ENCODE data around the gene LRRC26.

Gene LRRC26, protein sequence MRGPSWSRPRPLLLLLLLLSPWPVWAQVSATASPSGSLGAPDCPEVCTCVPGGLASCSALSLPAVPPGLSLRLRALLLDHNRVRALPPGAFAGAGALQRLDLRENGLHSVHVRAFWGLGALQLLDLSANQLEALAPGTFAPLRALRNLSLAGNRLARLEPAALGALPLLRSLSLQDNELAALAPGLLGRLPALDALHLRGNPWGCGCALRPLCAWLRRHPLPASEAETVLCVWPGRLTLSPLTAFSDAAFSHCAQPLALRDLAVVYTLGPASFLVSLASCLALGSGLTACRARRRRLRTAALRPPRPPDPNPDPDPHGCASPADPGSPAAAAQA

DNA sequence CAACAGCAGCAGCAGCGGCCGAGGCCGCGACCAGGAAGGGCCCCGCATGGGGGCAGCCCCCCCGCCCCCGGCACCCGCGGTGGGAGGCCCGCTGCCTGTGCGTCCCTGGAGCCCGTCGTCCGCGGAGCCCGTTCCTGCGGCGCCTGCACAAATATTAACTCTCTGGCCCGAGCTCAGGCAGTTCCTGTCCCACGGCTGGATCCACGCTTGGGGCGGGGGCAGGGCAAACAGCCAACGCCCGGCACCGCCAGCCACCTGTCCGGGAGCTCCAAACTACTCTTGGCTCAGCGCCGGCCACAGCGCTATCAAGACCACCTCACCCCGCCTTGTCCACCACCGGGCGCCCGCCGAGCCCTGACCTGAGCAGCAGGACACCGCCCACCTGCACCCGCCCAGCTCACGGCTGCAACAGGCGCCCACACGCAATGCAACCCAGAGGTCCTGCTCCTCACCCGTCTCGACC is at the start of gene LRRC26:
Gene LRRC26, minus strand, starts transcription at position 156 of the 463 bp plus-strand sequence. Its CDS starts 108 bp downstream, at position 48.
- DNase-seq, result no peak

DNA sequence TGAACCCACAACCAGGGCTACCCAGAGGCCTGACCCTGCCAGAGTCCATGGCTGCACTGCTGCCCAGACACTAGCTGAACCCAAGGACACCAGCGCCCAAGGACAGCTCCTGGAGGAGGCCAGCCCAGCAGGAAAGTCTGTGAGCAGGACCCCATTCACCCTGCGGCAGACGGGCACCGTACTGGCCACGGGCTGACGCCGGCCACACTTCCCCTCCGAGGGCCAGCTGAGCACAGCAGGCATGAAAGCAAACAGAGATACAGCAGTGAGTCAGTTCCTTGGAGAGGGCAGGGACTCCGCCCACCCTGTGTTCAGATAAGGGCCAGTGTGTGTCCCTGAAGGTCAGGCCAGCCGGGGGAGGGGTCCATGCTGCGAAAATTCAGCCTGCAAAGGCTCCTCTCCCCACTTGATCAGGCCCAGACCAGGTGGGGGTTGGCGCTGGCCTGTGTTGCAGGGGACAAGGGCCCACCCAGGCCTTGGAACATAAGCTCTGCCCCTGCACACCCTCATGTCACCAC is 49.0 kb upstream of the LRRC26 start:
- no peak for DNase-seq

DNA sequence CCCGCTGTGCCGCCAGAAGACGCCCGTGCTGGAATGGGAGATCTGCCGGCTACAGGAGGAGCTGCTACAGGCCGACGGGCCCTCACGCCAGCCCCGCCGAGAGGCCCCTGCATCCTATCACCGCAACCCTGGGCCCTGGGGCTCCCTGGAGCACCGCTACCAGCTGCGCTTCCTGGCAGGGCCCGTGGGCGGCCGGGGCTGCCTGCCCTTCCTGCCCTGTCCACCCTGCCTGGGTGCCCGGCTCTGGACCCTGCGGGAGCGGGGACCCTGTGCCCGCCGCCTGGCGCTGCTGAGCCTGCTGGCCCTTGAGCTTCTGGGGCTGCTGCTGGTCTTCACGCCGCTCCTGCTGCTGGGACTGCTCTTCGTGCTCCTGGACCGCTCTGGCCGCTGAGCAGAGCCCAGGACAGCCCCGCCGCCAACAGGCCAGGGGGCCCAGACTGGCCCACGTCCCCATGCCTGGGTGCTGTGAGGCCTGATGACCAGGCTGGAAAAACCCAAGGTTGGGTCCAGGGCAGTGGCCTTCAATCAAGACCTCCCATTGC is 48.4 kb upstream of the LRRC26 start:
- no peak for DNase-seq

DNA sequence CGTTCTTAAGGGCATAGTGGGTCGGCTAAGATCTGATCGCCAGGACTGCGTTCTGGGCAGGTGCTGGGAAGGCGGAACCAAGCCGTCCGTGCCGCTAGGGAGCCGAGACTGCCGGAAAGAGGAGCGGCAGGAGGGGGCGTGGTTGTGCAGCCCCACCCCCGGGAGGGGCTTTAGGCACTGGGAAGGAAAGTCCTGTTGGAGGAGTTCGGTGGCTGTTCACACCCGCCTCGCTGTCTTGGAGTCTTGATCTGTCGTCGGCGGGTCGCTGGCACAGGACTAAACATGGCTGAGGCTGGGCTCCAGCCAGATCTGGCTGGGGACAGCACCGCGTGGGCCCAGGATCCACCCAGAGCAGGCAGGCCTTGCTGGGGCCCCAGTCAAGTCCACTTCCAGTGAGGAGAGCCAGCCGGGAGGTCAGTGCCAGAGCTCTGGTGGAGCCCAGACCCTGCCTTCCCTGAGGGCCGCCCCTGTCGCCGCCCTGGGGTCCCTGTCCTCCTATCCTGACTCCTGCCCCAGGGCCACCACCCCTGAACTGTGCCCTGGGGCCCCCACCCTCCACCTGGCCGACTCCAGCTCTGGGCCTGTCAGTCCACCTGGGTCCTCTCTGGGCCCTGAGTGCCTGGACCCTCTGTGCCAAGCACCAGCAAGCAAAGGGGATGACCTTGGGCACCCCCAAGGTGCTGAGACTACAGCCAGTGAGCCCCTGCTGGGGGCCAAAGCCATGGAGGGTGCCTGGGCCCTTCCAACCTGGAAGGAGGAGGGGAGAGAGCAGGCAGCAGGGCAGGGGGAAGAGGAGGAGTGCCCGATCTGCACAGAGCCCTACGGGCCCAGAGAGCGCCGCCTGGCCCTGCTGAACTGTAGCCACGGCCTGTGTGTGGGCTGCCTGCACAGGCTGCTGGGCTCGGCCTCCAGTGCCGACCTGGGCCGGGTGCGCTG is 47.7 kb upstream of the LRRC26 start:
- no peak for DNase-seq

DNA sequence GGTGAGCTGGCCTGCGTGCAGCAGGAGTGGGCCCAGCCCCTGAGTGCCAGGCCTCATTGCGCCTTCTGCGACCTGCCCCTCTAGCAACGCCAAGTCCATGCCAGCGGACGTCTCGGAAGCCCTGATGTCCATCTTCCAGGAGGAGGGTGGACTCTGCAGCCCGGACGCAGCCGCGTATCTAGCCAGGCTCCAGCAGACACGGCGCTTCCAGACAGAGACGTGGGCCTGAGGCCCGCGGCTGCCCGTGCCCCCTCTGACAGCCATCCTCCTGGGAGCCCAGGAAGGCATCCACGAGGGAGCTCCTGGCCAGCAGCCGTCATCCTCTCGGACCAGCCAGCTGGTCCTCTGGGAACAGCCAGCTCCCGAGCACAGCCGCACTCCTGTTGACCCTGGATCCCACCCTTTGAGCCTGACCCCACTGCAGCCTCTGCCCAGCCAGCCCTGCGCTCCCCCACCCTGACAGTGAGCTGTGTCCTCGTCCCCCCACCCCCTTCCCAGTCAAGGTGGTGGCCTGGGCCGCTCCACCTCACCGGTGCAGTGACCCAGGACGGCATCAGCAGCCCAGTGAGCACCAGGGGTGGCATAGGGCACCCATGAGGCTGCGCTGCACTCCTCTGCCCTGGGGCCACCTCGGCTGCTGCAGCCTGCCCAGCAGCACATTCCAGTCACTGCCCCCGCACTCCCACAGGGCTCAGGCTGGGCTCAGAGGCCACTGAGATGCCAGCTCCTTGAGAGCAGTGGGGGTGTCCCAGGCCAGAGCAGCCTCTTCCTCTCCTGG is 46.5 kb upstream of the LRRC26 start:
- DNase-seq, result no peak

GRCh38 chr9:137215196-137215986 is 45.5 kb upstream of the LRRC26 start:
- no peak for DNase-seq

DNA sequence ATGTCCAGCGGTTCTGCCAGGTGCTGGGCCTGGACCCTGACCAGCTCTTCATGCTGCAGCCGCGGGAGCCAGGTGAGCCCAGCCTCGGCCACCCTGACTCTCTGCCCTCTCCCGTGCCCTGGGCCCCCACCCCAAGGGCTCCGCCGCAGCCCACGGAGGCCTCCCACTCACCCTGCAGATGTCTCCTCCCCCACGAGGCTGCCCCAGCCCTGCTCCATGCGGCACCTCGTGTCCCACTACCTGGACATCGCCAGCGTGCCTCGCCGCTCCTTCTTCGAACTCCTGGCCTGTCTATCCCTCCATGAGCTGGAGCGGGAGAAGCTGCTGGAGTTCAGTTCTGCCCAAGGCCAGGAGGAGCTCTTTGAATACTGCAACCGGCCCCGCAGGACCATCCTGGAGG is 44.8 kb upstream of the LRRC26 start:
- DNase-seq, result no peak

- no peak for DNase-seq
Observed at GRCh38 chr9:137213160-137214060, 43.6 kb upstream of the LRRC26 start.

DNA sequence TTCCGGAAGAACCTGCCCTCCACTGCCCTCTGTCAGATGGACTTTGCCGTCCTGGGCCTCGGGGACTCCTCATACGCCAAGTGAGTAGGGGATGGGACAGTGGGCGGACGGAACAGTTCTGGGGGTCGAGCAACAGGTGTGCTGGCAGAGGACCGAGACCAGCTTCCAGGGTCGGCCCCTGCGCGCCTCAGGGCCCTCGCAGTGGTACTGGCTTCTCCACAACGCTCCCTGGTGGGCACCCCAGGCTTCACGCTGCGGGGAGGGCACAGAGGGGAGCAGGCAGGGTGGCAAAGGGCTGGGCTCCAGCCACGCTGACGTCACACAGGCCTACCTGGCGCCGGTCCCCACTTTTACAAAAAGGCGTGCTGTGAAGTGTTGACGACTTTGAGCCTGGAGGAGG is 42.7 kb upstream of the LRRC26 start:
- DNase-seq, result no peak

DNA sequence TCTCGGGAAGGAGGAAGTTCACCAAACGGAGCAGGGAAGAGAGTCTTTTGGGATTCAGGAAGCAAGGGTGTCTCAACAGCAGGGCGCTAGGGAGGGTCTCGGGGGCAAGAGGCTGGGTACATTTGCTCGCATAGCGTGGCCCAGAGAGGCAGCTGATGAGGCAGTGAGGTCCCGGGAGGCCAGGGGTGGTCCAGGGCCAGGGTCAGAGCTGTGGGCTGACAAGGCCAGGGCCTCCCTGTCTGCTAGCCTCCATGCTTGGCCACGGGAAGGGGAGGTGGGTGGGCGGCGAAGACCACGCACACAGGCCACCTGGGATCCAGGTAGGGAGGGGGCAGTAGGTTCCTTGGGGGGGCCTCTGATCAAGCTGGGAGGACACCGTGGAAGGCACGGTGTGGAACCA is 41.7 kb upstream of the LRRC26 start:
- no peak for DNase-seq

GRCh38 chr9:137206602-137207001 is 36.8 kb upstream of the LRRC26 start:
- DNase-seq, result no peak

- DNase-seq, result peak; percentile 81
Observed at GRCh38 chr9:137205126-137206069, 35.5 kb upstream of the LRRC26 start, which contains the start of the genes NDOR1 and TMEM203. Gene NDOR1 (plus strand): TSS chr9:137205700. CDS start chr9:137205778, 78 bp downstream. Gene TMEM203 (minus strand): TSS chr9:137205648. CDS start chr9:137205414, 234 bp downstream.

DNA sequence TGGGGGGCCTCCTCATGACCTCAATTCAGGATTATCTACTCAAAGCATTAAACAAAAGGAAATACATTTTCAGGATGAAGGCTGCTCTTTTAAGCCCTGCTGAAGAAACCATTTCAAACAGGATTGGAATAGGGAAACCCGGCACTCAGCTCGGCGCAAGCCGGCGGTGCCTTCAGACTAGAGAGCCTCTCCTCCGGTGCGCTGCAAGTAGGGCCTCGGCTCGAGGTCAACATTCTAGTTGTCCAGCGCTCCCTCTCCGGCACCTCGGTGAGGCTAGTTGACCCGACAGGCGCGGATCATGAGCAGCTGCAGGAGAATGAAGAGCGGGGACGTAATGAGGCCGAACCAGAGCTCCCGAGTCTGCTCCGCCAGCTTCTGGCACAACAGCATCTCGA is 34.9 kb upstream of the LRRC26 start:
- no peak for DNase-seq

DNA sequence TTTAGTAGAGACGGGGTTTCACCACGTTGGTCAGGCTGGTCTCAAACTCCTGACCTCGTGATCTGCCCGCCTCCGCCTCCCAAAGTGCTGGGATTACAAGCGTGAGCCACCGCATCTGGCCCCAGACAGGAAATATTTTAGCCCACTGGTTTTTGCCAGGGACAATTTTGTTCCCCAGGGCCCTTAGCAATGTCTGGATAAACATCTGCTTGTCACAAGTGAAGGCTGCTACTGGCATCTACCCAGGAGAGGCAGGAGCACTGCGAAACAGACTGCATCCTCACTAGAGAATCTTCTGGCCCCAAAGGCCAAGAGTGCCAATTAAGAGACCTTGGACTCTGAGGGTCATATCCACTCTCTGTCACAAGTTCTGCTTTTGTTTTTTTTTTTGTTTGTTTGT is 33.1 kb upstream of the LRRC26 start:
- DNase-seq, result no peak

GRCh38 chr9:137201205-137201868 is 31.5 kb upstream of the LRRC26 start:
- DNase-seq, result no peak

DNA sequence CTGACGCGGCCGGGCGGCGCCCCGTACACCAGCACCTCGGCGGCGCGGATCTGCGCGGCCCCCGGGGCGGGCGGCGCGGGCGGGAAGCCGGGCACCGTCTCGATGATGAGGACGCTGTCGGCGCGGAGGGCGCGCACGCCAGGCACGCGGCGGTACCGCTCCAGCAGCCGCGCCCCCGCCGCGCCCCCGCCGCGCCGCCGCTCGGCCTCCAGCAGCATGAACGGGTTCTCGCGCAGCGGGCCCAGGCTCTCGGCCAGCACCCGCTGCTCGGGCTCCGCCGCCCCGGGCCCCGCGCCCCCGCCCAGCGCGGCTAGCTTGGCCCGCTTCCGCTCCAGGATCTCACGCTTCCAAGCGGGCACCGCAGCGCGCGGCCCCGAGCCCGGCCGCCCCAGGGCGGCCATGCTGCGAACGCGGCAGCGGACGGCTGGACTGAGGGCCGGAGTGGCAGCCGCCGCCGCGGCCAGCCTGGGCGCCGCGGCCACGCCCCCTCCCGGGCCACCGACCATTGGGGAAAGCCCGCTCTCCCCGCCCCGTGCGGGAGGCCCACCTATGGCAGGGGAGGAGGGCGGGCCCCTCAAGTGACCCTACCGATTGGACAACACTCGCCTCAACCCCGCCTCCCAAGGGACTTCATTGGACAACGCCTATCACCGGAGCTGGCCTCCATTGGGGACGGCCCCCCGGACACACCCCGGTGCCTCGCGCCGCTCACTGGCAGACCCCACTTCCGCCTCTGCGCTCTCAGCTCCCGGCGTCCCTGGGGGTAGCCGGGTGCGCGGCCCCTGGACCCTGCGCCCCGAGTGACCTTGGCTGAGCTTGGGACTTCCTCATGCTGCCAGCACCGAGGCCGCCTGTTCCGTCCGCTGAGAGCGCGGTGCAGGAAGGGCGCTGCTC is 30.7 kb upstream of the LRRC26 start, which contains the start of gene TPRN:
Gene TPRN, minus strand, starts transcription at position 431 of the 894 bp plus-strand sequence. Its CDS starts 30 bp downstream, at position 401.
- peak; percentile 100 for DNase-seq

GRCh38 chr9:137199411-137200121 is 29.7 kb upstream of the LRRC26 start:
- no peak for DNase-seq

Data from fibroblast of upper back skin (primary cell).